Chondrocyte (in vitro differentiated cells): ENCODE measurements around the gene PPP4R2. TPM values are rescaled to one million over a fixed set of nuclear protein-coding genes. Genes with fewer than 3 reads are reported as not detected.
A peak's percentile ranks its signal among the peaks of the same experiment; 100 is the strongest.

ENCODE experiments used
- DNase-seq: peaks from one replicate; pipeline ENCODE4 v3.0.0; 2021; ENCODE audit warnings: mixed read lengths, low spot score
- H3K27ac Mint-ChIP-seq: one replicate; pipeline ENCODE4 v1.8.0; 2021; ENCODE audit warnings: mild to moderate bottlenecking, moderate library complexity, mixed read lengths; ENCODE audit not compliant: unreplicated experiment
- H3K27me3 Mint-ChIP-seq: 2 replicates; pipeline ENCODE4 v1.8.0; 2021; ENCODE audit warnings: low read depth, mixed read lengths
- H3K36me3 Mint-ChIP-seq: 2 replicates; pipeline ENCODE4 v1.8.0; 2021; ENCODE audit warnings: low read depth, mixed read lengths
- H3K4me1 Mint-ChIP-seq: 2 replicates; pipeline ENCODE4 v1.8.0; 2021; ENCODE audit warnings: low read depth, mild to moderate bottlenecking, mixed read lengths
- H3K4me3 Mint-ChIP-seq: one replicate; pipeline ENCODE4 v1.8.0; 2021; ENCODE audit warnings: mild to moderate bottlenecking, moderate library complexity, mixed read lengths; ENCODE audit not compliant: unreplicated experiment
- H3K9me3 Mint-ChIP-seq: 2 replicates; pipeline ENCODE4 v1.8.0; 2021; ENCODE audit warnings: low read depth, mixed read lengths
- CTCF ChIP-seq: fragments of 200-600 bp; sonication (generic); IDR thresholded peaks from 2 replicates; pipeline ENCODE4 v1.5.0; 2021; ENCODE audit warnings: antibody characterized with exemption, mild to moderate bottlenecking, moderate library complexity
- total RNA-seq: library from RNA; stranded (reverse); gene quantifications from 3 replicates; pipeline ENCODE4 v1.2.1, GENCODE V29; 2021

PPP4R2 gene
- total RNA-seq, 1 donor from 2014 or later: 70.0 TPM

GRCh38 chr3:73068419-73068818, 71.8 kb downstream of the PPP4R2 start:
- no peak for TF ChIP-seq CTCF
- H3K4me3 Mint-ChIP-seq: no peak overlapping the region
- H3K27ac Mint-ChIP-seq: peak overlapping the region; percentile 49
- no peaks in the 10 kb centered on the region for H3K27me3 Mint-ChIP-seq
- H3K9me3 Mint-ChIP-seq: no peaks in the 10 kb centered on the region
- H3K4me1 Mint-ChIP-seq: peaks cover 68% of the 10 kb centered on the region
- no peak for DNase-seq
- peaks cover 16% of the 10 kb centered on the region for H3K36me3 Mint-ChIP-seq

GRCh38 chr3:73069187-73069586, 72.6 kb downstream of the PPP4R2 start:
- H3K27ac Mint-ChIP-seq: peak overlapping the region; percentile 66
- no peaks in the 10 kb centered on the region for H3K9me3 Mint-ChIP-seq
- no peak for TF ChIP-seq CTCF
- no peaks in the 10 kb centered on the region for H3K27me3 Mint-ChIP-seq
- H3K36me3 Mint-ChIP-seq: peaks cover 16% of the 10 kb centered on the region
- DNase-seq: no peak
- peaks cover 73% of the 10 kb centered on the region for H3K4me1 Mint-ChIP-seq
- peak overlapping the region; percentile 2 for H3K4me3 Mint-ChIP-seq

- Mint-ChIP-seq H3K4me1 (peaks cover 73% of the 10 kb centered on the region), H3K4me3 (no peak overlapping the region), H3K27ac (peak overlapping the region; percentile 87), H3K27me3 (no peaks in the 10 kb centered on the region), H3K9me3 (no peaks in the 10 kb centered on the region), H3K36me3 (peaks cover 9% of the 10 kb centered on the region)
- DNase-seq: no peak
- TF ChIP-seq CTCF: no peak
Observed at GRCh38 chr3:73069775-73070444, 73.3 kb downstream of the PPP4R2 start.

GRCh38 chr3:73070675-73071575, 74.3 kb downstream of the PPP4R2 start:
- Mint-ChIP-seq H3K9me3 (no peaks in the 10 kb centered on the region), H3K4me1 (peaks cover 71% of the 10 kb centered on the region), H3K36me3 (peaks cover 1% of the 10 kb centered on the region), H3K4me3 (no peak overlapping the region), H3K27me3 (no peaks in the 10 kb centered on the region), H3K27ac (peak overlapping the region; percentile 87)
- DNase-seq: no peak
- peak; percentile 8 for TF ChIP-seq CTCF

- no peaks in the 10 kb centered on the region for H3K9me3 Mint-ChIP-seq
- peaks cover 67% of the 10 kb centered on the region for H3K4me1 Mint-ChIP-seq
- no peak overlapping the region for H3K4me3 Mint-ChIP-seq
- H3K27me3 Mint-ChIP-seq: no peaks in the 10 kb centered on the region
- TF ChIP-seq CTCF: no peak
- no peak for DNase-seq
- peak overlapping the region; percentile 87 for H3K27ac Mint-ChIP-seq
- H3K36me3 Mint-ChIP-seq: no peaks in the 10 kb centered on the region
Observed at GRCh38 chr3:73071952-73072351, 75.3 kb downstream of the PPP4R2 start.
